Measurements from ENCODE around the gene SLMAP. TPM values are rescaled to one million over a fixed set of nuclear protein-coding genes. Genes with fewer than 3 reads are reported as not detected.

SLMAP gene
- total RNA-seq, 1 donor from 2014 or later: 71.5 TPM

DNA sequence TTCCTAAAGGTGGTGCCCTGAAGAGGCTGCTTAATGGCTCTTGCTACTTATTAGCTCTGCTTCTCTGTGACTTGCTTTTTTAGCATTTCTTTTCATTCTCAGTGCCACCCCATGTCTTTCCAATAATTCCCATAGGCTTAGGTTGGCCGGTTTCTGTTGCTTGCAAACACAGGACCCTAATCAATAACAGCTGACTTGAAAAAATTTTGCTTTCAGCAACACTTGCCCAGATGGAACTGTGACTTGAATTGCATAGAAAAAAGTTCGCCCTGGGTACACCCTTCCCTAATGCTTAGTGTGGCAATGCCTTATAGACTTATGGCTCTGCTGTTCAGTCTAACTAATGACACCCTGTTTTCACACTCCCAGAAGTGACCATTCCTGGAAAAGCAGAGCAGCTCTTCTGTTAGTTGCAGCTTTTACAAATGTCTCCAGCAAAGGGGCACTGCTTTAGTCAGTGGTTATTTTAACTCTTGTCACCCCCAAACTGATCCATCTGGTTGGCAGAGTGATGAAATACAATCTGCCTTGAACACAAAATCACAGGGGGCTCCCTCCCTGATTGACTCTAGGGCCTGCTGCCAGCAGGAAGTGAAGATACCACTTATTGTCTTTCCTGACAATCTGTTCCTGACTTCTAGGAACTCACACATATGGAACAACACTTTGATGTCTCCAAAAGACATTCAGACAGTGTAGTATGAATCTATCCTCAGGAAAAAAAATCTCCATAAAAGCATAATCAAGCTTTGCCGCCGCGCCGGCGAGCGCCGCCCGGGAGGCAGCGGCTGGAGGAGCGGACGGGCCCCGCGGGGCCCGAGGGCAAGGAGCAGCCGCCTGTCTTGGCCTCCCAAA lies 9.7 kb upstream of the SLMAP start:
- H3K27ac Mint-ChIP-seq (ENCODE audit: unreplicated experiment): no peak overlapping the region
- H3K9me3 Mint-ChIP-seq (ENCODE audit: unreplicated experiment): no peaks in the 10 kb centered on the region
- H3K27me3 Mint-ChIP-seq (ENCODE audit: unreplicated experiment): no peaks in the 10 kb centered on the region
- TF ChIP-seq, protein P1, sequence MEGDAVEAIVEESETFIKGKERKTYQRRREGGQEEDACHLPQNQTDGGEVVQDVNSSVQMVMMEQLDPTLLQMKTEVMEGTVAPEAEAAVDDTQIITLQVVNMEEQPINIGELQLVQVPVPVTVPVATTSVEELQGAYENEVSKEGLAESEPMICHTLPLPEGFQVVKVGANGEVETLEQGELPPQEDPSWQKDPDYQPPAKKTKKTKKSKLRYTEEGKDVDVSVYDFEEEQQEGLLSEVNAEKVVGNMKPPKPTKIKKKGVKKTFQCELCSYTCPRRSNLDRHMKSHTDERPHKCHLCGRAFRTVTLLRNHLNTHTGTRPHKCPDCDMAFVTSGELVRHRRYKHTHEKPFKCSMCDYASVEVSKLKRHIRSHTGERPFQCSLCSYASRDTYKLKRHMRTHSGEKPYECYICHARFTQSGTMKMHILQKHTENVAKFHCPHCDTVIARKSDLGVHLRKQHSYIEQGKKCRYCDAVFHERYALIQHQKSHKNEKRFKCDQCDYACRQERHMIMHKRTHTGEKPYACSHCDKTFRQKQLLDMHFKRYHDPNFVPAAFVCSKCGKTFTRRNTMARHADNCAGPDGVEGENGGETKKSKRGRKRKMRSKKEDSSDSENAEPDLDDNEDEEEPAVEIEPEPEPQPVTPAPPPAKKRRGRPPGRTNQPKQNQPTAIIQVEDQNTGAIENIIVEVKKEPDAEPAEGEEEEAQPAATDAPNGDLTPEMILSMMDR (IDR thresholded peaks at IDR 0.05): no peak
- H3K4me3 Mint-ChIP-seq (ENCODE audit: unreplicated experiment): no peak overlapping the region
- H3K36me3 Mint-ChIP-seq (ENCODE audit: unreplicated experiment): no peaks in the 10 kb centered on the region
- no peak for DNase-seq (ENCODE audit: extremely low spot score, unreplicated experiment)
- peaks cover 1% of the 10 kb centered on the region for H3K4me1 Mint-ChIP-seq (ENCODE audit: unreplicated experiment)

DNA sequence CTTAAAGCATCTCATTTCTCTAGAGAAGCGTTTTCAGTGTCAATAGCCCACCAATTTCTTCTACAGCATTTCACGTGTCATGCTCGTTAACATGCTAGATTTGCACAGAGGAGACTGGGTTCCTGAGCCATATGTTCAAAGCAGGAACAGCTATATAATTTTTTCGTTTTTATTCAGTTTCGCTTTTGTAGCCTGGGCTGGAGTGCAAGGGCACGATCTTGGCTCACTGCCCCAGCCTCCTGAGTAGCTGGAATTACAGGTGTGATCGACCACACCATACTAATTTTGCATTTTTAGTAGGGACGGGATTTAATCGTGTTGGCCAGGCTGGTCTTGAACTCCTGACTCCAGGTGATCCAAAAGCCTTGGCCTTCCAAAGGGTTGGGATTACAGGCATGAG lies 6.6 kb upstream of the SLMAP start:
- Mint-ChIP-seq H3K27me3 (ENCODE audit: unreplicated experiment) (no peaks in the 10 kb centered on the region), H3K27ac (ENCODE audit: unreplicated experiment) (no peak overlapping the region), H3K4me3 (ENCODE audit: unreplicated experiment) (no peak overlapping the region), H3K9me3 (ENCODE audit: unreplicated experiment) (no peaks in the 10 kb centered on the region), H3K36me3 (ENCODE audit: unreplicated experiment) (no peaks in the 10 kb centered on the region), H3K4me1 (ENCODE audit: unreplicated experiment) (peaks cover 1% of the 10 kb centered on the region)
- TF ChIP-seq, protein P1 (IDR thresholded peaks at IDR 0.05): no peak
- no peak for DNase-seq (ENCODE audit: extremely low spot score, unreplicated experiment)

DNA sequence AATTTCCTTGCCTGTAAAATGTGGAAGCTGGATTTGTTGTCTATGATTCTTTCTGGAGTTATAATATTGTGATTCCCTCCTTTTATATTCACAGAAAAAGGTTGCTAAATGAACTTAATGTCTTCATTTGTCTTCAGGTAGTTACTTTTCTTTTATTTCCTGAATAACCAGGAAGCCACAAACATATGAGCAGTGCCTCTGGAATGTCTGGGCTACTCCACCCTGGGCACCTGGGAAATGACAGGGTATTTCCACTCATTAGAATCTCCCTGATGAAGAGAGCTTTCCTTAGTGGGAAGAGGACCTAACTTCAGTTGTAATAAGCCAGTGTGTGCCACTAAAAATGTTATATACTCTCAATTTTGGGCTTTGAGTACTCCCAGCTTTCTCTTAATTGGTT lies 3.8 kb upstream of the SLMAP start:
- H3K27ac Mint-ChIP-seq (ENCODE audit: unreplicated experiment): no peak overlapping the region
- no peak overlapping the region for H3K4me3 Mint-ChIP-seq (ENCODE audit: unreplicated experiment)
- TF ChIP-seq, protein P1 (IDR thresholded peaks at IDR 0.05): no peak
- H3K27me3 Mint-ChIP-seq (ENCODE audit: unreplicated experiment): no peaks in the 10 kb centered on the region
- peaks cover 7% of the 10 kb centered on the region for H3K4me1 Mint-ChIP-seq (ENCODE audit: unreplicated experiment)
- H3K36me3 Mint-ChIP-seq (ENCODE audit: unreplicated experiment): no peaks in the 10 kb centered on the region
- no peak for DNase-seq (ENCODE audit: extremely low spot score, unreplicated experiment)
- no peaks in the 10 kb centered on the region for H3K9me3 Mint-ChIP-seq (ENCODE audit: unreplicated experiment)

DNA sequence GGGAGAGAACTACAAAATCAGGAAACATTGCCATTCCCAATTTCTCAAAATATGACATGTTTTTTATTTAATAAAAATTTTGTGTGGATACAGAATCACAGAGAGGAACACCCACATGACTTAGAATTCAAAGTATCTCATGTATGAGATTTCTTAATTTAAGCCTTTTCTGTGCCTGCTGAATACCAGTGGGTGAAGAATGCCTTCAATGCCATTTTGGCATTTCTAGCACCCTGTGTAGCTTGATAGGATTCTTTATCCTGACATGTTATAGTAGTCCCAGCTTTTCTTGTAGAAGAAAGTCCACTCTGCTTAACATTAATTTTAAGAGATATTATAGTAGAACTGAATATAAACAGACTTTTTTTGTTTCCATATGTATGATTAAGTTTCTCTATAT lies 3.1 kb upstream of the SLMAP start:
- Mint-ChIP-seq H3K36me3 (ENCODE audit: unreplicated experiment) (no peaks in the 10 kb centered on the region), H3K4me3 (ENCODE audit: unreplicated experiment) (no peak overlapping the region), H3K27ac (ENCODE audit: unreplicated experiment) (no peak overlapping the region), H3K27me3 (ENCODE audit: unreplicated experiment) (no peaks in the 10 kb centered on the region), H3K4me1 (ENCODE audit: unreplicated experiment) (peaks cover 12% of the 10 kb centered on the region), H3K9me3 (ENCODE audit: unreplicated experiment) (no peaks in the 10 kb centered on the region)
- TF ChIP-seq, protein P1 (IDR thresholded peaks at IDR 0.05): no peak
- DNase-seq (ENCODE audit: extremely low spot score, unreplicated experiment): no peak

DNA sequence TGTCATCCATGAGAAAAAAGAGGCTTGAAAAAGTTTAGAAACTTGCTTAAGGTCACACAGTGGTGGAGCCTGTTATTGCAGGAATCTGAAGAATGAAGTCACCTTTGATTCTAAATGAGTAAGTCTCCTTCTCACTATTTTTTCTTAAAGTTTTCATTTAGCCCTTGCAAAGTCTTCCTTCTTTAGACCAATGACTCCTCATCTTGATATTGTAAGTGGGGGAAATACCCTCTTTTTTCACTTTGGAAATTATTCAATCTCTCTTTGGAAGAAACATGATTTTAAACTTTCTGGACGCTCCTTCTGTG lies 787 bp upstream of the SLMAP start:
- TF ChIP-seq, protein P1 (IDR thresholded peaks at IDR 0.05): no peak
- no peaks in the 10 kb centered on the region for H3K9me3 Mint-ChIP-seq (ENCODE audit: unreplicated experiment)
- H3K4me3 Mint-ChIP-seq (ENCODE audit: unreplicated experiment): peak overlapping the region; percentile 92
- H3K27me3 Mint-ChIP-seq (ENCODE audit: unreplicated experiment): no peaks in the 10 kb centered on the region
- peaks cover 3% of the 10 kb centered on the region for H3K36me3 Mint-ChIP-seq (ENCODE audit: unreplicated experiment)
- no peak for DNase-seq (ENCODE audit: extremely low spot score, unreplicated experiment)
- peaks cover 35% of the 10 kb centered on the region for H3K4me1 Mint-ChIP-seq (ENCODE audit: unreplicated experiment)
- peak overlapping the region; percentile 91 for H3K27ac Mint-ChIP-seq (ENCODE audit: unreplicated experiment)
